Prostate gland (tissue), 2 donors: ENCODE results near the gene KAZALD1.

ENCODE experiments used
- POLR2AphosphoS5 ChIP-seq: sonication (generic); formaldehyde crosslinking; IDR thresholded peaks from one replicate; pipeline ENCODE4 v1.6.1; 2017; ENCODE audit warnings: antibody characterized with exemption
- TF ChIP-seq, protein P1 (sequence below), 4 experiments: fragments of 200-600 bp in 2 of 4; fragments of 450-650 bp in 2 of 4; sonication (generic) in 2 of 4; IDR thresholded peaks; 1 replicate in 3 of 4; 2 replicates in 1 of 4; pipeline ENCODE4 v1.5.1; 2016 to 2019; ENCODE audit warnings: antibody characterized with exemption in 4 of 4, mild to moderate bottlenecking in 2 of 4, moderate library complexity in 2 of 4

DNA sequence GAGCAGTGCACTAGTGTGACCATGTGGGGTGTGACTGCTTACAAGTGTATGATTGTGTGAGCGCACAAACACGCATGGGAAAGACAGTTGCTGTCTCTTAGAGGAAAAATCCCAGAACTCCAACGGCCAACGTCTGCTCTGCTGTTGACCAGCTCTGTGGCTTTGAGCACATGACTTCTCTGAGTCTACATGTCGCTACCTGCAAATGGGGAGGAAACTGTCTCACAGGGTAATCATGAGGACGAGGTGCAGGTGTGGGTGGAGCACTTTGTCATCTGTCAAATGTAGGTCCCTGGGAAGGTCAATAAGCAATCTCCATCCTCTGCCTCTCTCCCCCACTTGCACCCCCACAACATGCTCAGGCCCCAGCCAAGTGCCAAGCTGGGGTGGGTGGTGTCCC, 38.1 kb downstream of the KAZALD1 start:
- TF ChIP-seq, protein P1, sequence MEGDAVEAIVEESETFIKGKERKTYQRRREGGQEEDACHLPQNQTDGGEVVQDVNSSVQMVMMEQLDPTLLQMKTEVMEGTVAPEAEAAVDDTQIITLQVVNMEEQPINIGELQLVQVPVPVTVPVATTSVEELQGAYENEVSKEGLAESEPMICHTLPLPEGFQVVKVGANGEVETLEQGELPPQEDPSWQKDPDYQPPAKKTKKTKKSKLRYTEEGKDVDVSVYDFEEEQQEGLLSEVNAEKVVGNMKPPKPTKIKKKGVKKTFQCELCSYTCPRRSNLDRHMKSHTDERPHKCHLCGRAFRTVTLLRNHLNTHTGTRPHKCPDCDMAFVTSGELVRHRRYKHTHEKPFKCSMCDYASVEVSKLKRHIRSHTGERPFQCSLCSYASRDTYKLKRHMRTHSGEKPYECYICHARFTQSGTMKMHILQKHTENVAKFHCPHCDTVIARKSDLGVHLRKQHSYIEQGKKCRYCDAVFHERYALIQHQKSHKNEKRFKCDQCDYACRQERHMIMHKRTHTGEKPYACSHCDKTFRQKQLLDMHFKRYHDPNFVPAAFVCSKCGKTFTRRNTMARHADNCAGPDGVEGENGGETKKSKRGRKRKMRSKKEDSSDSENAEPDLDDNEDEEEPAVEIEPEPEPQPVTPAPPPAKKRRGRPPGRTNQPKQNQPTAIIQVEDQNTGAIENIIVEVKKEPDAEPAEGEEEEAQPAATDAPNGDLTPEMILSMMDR (IDR thresholded peaks at IDR 0.05) = no peak
- TF ChIP-seq POLR2AphosphoS5 = no peak
